HT1080 (cell line): ENCODE data around the gene XRN1. TPM values are rescaled to one million over a fixed set of nuclear protein-coding genes. Genes with fewer than 3 reads are reported as not detected.

Source experiments
- DNase-seq: peaks from one replicate; pipeline ENCODE4 v3.0.0-alpha.2; 2015; ENCODE audit warnings: low read depth
- small RNA-seq: library from RNA; depleted of rRNA; stranded (forward); fragments of <200 nt; gene quantifications from one replicate; pipeline ENCODE3, GENCODE V24; 2014
- total RNA-seq: library from RNA; depleted of rRNA; stranded (reverse); fragments of >200 nt; shearing (Covaris generic); gene quantifications from 2 replicates; pipeline ENCODE4 v1.2.3, GENCODE V29; 2014; rRNA removed

Gene XRN1
- total RNA-seq, 1 experiment from 2014 or later: 21.1 TPM

GRCh38 chr3:142274908-142275307 is 172.9 kb downstream of the XRN1 start:
- no peak for DNase-seq

- DNase-seq: no peak
Observed at GRCh38 chr3:142273501-142273900, 174.3 kb downstream of the XRN1 start.

- DNase-seq: peak; percentile 63
Observed at GRCh38 chr3:142272200-142272891, 175.5 kb downstream of the XRN1 start.

- DNase-seq: no peak
Observed at GRCh38 chr3:142270407-142270806, 177.4 kb downstream of the XRN1 start.

- no peak for DNase-seq
Observed at GRCh38 chr3:142269767-142270166, 178.1 kb downstream of the XRN1 start.

- no peak for DNase-seq
Observed at GRCh38 chr3:142268426-142268825, 179.4 kb downstream of the XRN1 start.

- DNase-seq: no peak
Observed at GRCh38 chr3:142267269-142267668, 180.6 kb downstream of the XRN1 start.

- DNase-seq: peak; percentile 82
Observed at GRCh38 chr3:142263112-142263511, 184.7 kb downstream of the XRN1 start.

- DNase-seq: no peak
Observed at GRCh38 chr3:142259359-142259758, 188.5 kb downstream of the XRN1 start.

- DNase-seq: no peak
Observed at GRCh38 chr3:142256712-142257333, 191.0 kb downstream of the XRN1 start.

Small RNAs within 50 kb of the gene (small RNA-seq; reads per million reads assigned to genes)
- gene RNU1-100P: 0.07 reads per million
- gene RNU6-1294P: not detected

Other genes with a start within 250 kb of the XRN1 start
- 4.6 and 5.4 TPM in 2 replicates for gene GK5, start 222.5 kb downstream of the XRN1 start, total RNA-seq
- 32.8 and 33.5 TPM in 2 replicates for gene ATR, start 130.7 kb upstream of the XRN1 start, total RNA-seq
- 20.8 and 24.8 TPM in 2 replicates for gene PLS1, start 148.4 kb upstream of the XRN1 start, total RNA-seq